ENCODE results near the gene RNF207.

The RNF207 gene

GRCh38 chr1:6205849-6206519 is at the start of gene RNF207:
Gene RNF207 (plus strand): TSS chr1:6206119. CDS start chr1:6206536, 417 bp downstream.
- H3K4me1 ChIP-seq (ENCODE audit: insufficient read depth, insufficient read length): peaks cover 5% of the 10 kb centered on the region
- no peak for DNase-seq (ENCODE audit: low read depth, low spot score)
- peaks cover 5% of the 10 kb centered on the region for H3K27me3 ChIP-seq (ENCODE audit: insufficient read depth, insufficient read length)
- peak within 1 kb of the TSS; percentile 70 for H3K9ac ChIP-seq (ENCODE audit: insufficient read length, low read depth)
- no peaks in the 10 kb centered on the region for H3K36me3 ChIP-seq (ENCODE audit: insufficient read depth, insufficient read length, low read length)
- no peaks in the 10 kb centered on the region for H3K9me3 ChIP-seq (ENCODE audit: insufficient read depth, low read length)
- TF ChIP-seq ZNF274 (IDR thresholded peaks at IDR 0.05; ENCODE audit: low read depth, low read length) (no peak), YY1 (IDR thresholded peaks at IDR 0.05; ENCODE audit: insufficient read depth, insufficient read length) (no peak), SUZ12 (IDR thresholded peaks at IDR 0.05; ENCODE audit: extremely low read depth, insufficient read depth, insufficient read length) (no peak)
- H3K4me3 ChIP-seq (ENCODE audit: insufficient read length, low read depth): peak within 1 kb of the TSS; percentile 39

GRCh38 chr1:6157132-6157527 is 48.8 kb upstream of the RNF207 start:
- no peaks in the 10 kb centered on the region for H3K9me3 ChIP-seq (ENCODE audit: insufficient read depth, low read length)
- no peak overlapping the region for H3K9ac ChIP-seq (ENCODE audit: insufficient read length, low read depth)
- H3K4me3 ChIP-seq (ENCODE audit: insufficient read length, low read depth): no peak overlapping the region
- no peak for DNase-seq (ENCODE audit: low read depth, low spot score)
- no peaks in the 10 kb centered on the region for H3K36me3 ChIP-seq (ENCODE audit: insufficient read depth, insufficient read length, low read length)
- H3K27me3 ChIP-seq (ENCODE audit: insufficient read depth, insufficient read length): no peaks in the 10 kb centered on the region
- H3K4me1 ChIP-seq (ENCODE audit: insufficient read depth, insufficient read length): peaks cover 8% of the 10 kb centered on the region
- no peak for TF ChIP-seq SUZ12 (IDR thresholded peaks at IDR 0.05; ENCODE audit: extremely low read depth, insufficient read depth, insufficient read length)
- TF ChIP-seq ZNF274 (IDR thresholded peaks at IDR 0.05; ENCODE audit: low read depth, low read length): no peak

GRCh38 chr1:6157528-6158174 is 48.3 kb upstream of the RNF207 start:
- Histone ChIP-seq H3K9ac (ENCODE audit: insufficient read length, low read depth) (no peak overlapping the region), H3K4me1 (ENCODE audit: insufficient read depth, insufficient read length) (peaks cover 8% of the 10 kb centered on the region), H3K36me3 (ENCODE audit: insufficient read depth, insufficient read length, low read length) (no peaks in the 10 kb centered on the region), H3K9me3 (ENCODE audit: insufficient read depth, low read length) (no peaks in the 10 kb centered on the region), H3K27me3 (ENCODE audit: insufficient read depth, insufficient read length) (no peaks in the 10 kb centered on the region), H3K4me3 (ENCODE audit: insufficient read length, low read depth) (no peak overlapping the region)
- TF ChIP-seq SUZ12 (IDR thresholded peaks at IDR 0.05; ENCODE audit: extremely low read depth, insufficient read depth, insufficient read length) (no peak), ZNF274 (IDR thresholded peaks at IDR 0.05; ENCODE audit: low read depth, low read length) (no peak), YY1 (IDR thresholded peaks at IDR 0.05; ENCODE audit: insufficient read depth, insufficient read length) (no peak)
- DNase-seq (ENCODE audit: low read depth, low spot score): no peak

- no peak for DNase-seq (ENCODE audit: low read depth, low spot score)
- peaks cover 8% of the 10 kb centered on the region for H3K4me1 ChIP-seq (ENCODE audit: insufficient read depth, insufficient read length)
- no peaks in the 10 kb centered on the region for H3K27me3 ChIP-seq (ENCODE audit: insufficient read depth, insufficient read length)
- H3K9ac ChIP-seq (ENCODE audit: insufficient read length, low read depth): no peak overlapping the region
- no peaks in the 10 kb centered on the region for H3K9me3 ChIP-seq (ENCODE audit: insufficient read depth, low read length)
- no peak overlapping the region for H3K4me3 ChIP-seq (ENCODE audit: insufficient read length, low read depth)
- TF ChIP-seq SUZ12 (IDR thresholded peaks at IDR 0.05; ENCODE audit: extremely low read depth, insufficient read depth, insufficient read length) (no peak), ZNF274 (IDR thresholded peaks at IDR 0.05; ENCODE audit: low read depth, low read length) (no peak), YY1 (IDR thresholded peaks at IDR 0.05; ENCODE audit: insufficient read depth, insufficient read length) (no peak)
- no peaks in the 10 kb centered on the region for H3K36me3 ChIP-seq (ENCODE audit: insufficient read depth, insufficient read length, low read length)
Measured at GRCh38 chr1:6158181-6158580, 47.7 kb upstream of the RNF207 start.

GRCh38 chr1:6162341-6162740 is 43.6 kb upstream of the RNF207 start:
- Histone ChIP-seq H3K27me3 (ENCODE audit: insufficient read depth, insufficient read length) (no peaks in the 10 kb centered on the region), H3K4me3 (ENCODE audit: insufficient read length, low read depth) (no peak overlapping the region), H3K36me3 (ENCODE audit: insufficient read depth, insufficient read length, low read length) (no peaks in the 10 kb centered on the region), H3K9me3 (ENCODE audit: insufficient read depth, low read length) (no peaks in the 10 kb centered on the region), H3K9ac (ENCODE audit: insufficient read length, low read depth) (no peak overlapping the region), H3K4me1 (ENCODE audit: insufficient read depth, insufficient read length) (no peaks in the 10 kb centered on the region)
- no peak for DNase-seq (ENCODE audit: low read depth, low spot score)
- TF ChIP-seq YY1 (IDR thresholded peaks at IDR 0.05; ENCODE audit: insufficient read depth, insufficient read length): no peak
- TF ChIP-seq ZNF274 (IDR thresholded peaks at IDR 0.05; ENCODE audit: low read depth, low read length): no peak
- no peak for TF ChIP-seq SUZ12 (IDR thresholded peaks at IDR 0.05; ENCODE audit: extremely low read depth, insufficient read depth, insufficient read length)

- no peaks in the 10 kb centered on the region for H3K36me3 ChIP-seq (ENCODE audit: insufficient read depth, insufficient read length, low read length)
- TF ChIP-seq YY1 (IDR thresholded peaks at IDR 0.05; ENCODE audit: insufficient read depth, insufficient read length) (no peak), SUZ12 (IDR thresholded peaks at IDR 0.05; ENCODE audit: extremely low read depth, insufficient read depth, insufficient read length) (no peak), ZNF274 (IDR thresholded peaks at IDR 0.05; ENCODE audit: low read depth, low read length) (no peak)
- no peak overlapping the region for H3K9ac ChIP-seq (ENCODE audit: insufficient read length, low read depth)
- no peaks in the 10 kb centered on the region for H3K4me1 ChIP-seq (ENCODE audit: insufficient read depth, insufficient read length)
- no peak for DNase-seq (ENCODE audit: low read depth, low spot score)
- H3K9me3 ChIP-seq (ENCODE audit: insufficient read depth, low read length): no peaks in the 10 kb centered on the region
- H3K4me3 ChIP-seq (ENCODE audit: insufficient read length, low read depth): no peak overlapping the region
- H3K27me3 ChIP-seq (ENCODE audit: insufficient read depth, insufficient read length): no peaks in the 10 kb centered on the region
Measured at GRCh38 chr1:6162773-6163172, 43.1 kb upstream of the RNF207 start.

- Histone ChIP-seq H3K9me3 (ENCODE audit: insufficient read depth, low read length) (no peaks in the 10 kb centered on the region), H3K4me3 (ENCODE audit: insufficient read length, low read depth) (no peak overlapping the region), H3K36me3 (ENCODE audit: insufficient read depth, insufficient read length, low read length) (no peaks in the 10 kb centered on the region), H3K27me3 (ENCODE audit: insufficient read depth, insufficient read length) (no peaks in the 10 kb centered on the region), H3K9ac (ENCODE audit: insufficient read length, low read depth) (no peak overlapping the region), H3K4me1 (ENCODE audit: insufficient read depth, insufficient read length) (no peaks in the 10 kb centered on the region)
- TF ChIP-seq ZNF274 (IDR thresholded peaks at IDR 0.05; ENCODE audit: low read depth, low read length): no peak
- TF ChIP-seq SUZ12 (IDR thresholded peaks at IDR 0.05; ENCODE audit: extremely low read depth, insufficient read depth, insufficient read length): no peak
- no peak for DNase-seq (ENCODE audit: low read depth, low spot score)
Measured at GRCh38 chr1:6163191-6163972, 42.5 kb upstream of the RNF207 start.

All from NT2/D1 (cell line).